K562 (cell line): ENCODE data around the gene PPFIBP2. TPM values are rescaled to one million over a fixed set of nuclear protein-coding genes. Genes with fewer than 3 reads are reported as not detected.

Source experiments
- CREB5 ChIP-seq: fragments of 250-450 bp; sonication (Bioruptor Pico); IDR thresholded peaks from 2 replicates; pipeline ENCODE4 v1.5.0; 2020; ENCODE audit warnings: mild to moderate bottlenecking
- ELF4 ChIP-seq: fragments of 450-650 bp; formaldehyde crosslinking; IDR thresholded peaks from 2 replicates; pipeline ENCODE4 v1.4.0; 2022; ENCODE audit warnings: missing genetic modification characterization
- ESRRA ChIP-seq: fragments of 450-650 bp; IDR thresholded peaks from 2 replicates; pipeline ENCODE4 v1.6.1; 2014; ENCODE audit warnings: low read depth, mild to moderate bottlenecking, moderate library complexity, borderline replicate concordance
- FOXK2 ChIP-seq, 2 experiments: fragments of 450-650 bp; IDR thresholded peaks in 1 of 2; conservative IDR thresholded peaks in 1 of 2; 2 replicates each; pipeline ENCODE4 v1.6.1; 2016; ENCODE audit warnings: low read depth in 2 of 2, mild to moderate bottlenecking in 1 of 2
- HBP1 ChIP-seq: fragments of 450-650 bp; formaldehyde crosslinking; IDR thresholded peaks from 2 replicates; pipeline ENCODE4 v1.4.0; 2022; ENCODE audit warnings: missing genetic modification characterization
- MAX ChIP-seq: sonication (generic); formaldehyde crosslinking; IDR thresholded peaks from 2 replicates; pipeline ENCODE4 v1.9.0; 2022; ENCODE audit warnings: mild to moderate bottlenecking, missing genetic modification reagents
- NFRKB ChIP-seq: fragments of 450-650 bp; IDR thresholded peaks from 2 replicates; pipeline ENCODE4 v1.6.1; 2016; ENCODE audit warnings: low read depth
- OTX1 ChIP-seq: fragments of 450-650 bp; formaldehyde crosslinking; IDR thresholded peaks from 2 replicates; pipeline ENCODE4 v1.4.0; 2022; ENCODE audit warnings: mild to moderate bottlenecking
- TEAD1 ChIP-seq, 2 experiments: fragments of 450-650 bp in 1 of 2; sonication (generic) in 1 of 2; formaldehyde crosslinking; IDR thresholded peaks; 2 replicates each; pipeline versions ENCODE4 v1.4.0 to v1.8.0; 2020 to 2022; ENCODE audit warnings: mild to moderate bottlenecking in 2 of 2, missing genetic modification reagents in 1 of 2
- THAP12 ChIP-seq: fragments of 250-450 bp; sonication (Bioruptor Pico); IDR thresholded peaks from 2 replicates; pipeline ENCODE4 v1.9.0; 2021; ENCODE audit warnings: mild to moderate bottlenecking, inconsistent platforms
- ZBTB49 ChIP-seq: sonication (generic); formaldehyde crosslinking; IDR thresholded peaks from 2 replicates; pipeline ENCODE4 v1.8.0; 2022; ENCODE audit warnings: missing genetic modification reagents, mild to moderate bottlenecking, borderline replicate concordance
- ZNF511 ChIP-seq: sonication (generic); formaldehyde crosslinking; IDR thresholded peaks from 2 replicates; pipeline ENCODE4 v1.8.0; 2022; ENCODE audit warnings: mild to moderate bottlenecking, missing genetic modification reagents
- ZNF589 ChIP-seq: fragments of 200-800 bp; sonication (Bioruptor generic); IDR thresholded peaks from 2 replicates; pipeline ENCODE4 v1.6.1; 2016; ENCODE audit warnings: low read depth, missing genetic modification characterization, missing compliant biosample characterization
- ZNF639 ChIP-seq, 2 experiments: fragments of 200-800 bp in 1 of 2; sonication (Bioruptor generic) in 1 of 2; sonication (generic) in 1 of 2; formaldehyde crosslinking in 1 of 2; IDR thresholded peaks in 1 of 2; conservative IDR thresholded peaks in 1 of 2; 2 replicates each; pipeline versions ENCODE4 v1.5.0 to v1.6.1; 2016 to 2020; ENCODE audit warnings: missing compliant biosample characterization in 1 of 2, missing genetic modification characterization in 1 of 2, missing genetic modification reagents in 1 of 2
- ZNF707 ChIP-seq: fragments of 250-450 bp; sonication (Bioruptor Pico); conservative IDR thresholded peaks from 2 replicates; pipeline ENCODE4 v1.8.0; 2022; ENCODE audit warnings: inconsistent platforms, mild to moderate bottlenecking, moderate library complexity
- polyA plus RNA-seq, 8 experiments: library from polyadenylated mRNA; depleted of rRNA in 4 of 8; stranded (reverse) in 5 of 8; unstranded in 3 of 8; fragments of >200 nt; fragmentation: Nextera tagmentation in 2 of 8; fragmentation: Illumina TruSeq in 1 of 8; extraction: Ambion mirVana in 2 of 8; extraction: Trizol in 1 of 8; gene quantifications; 2 replicates each; pipeline versions ENCODE4 v1.2.1 to v1.2.3, GENCODE V29; 2011 to 2014; ENCODE audit warnings: inconsistent platforms in 1 of 8, missing spikeins in 1 of 8
- total RNA-seq, 7 experiments: library from RNA; depleted of rRNA in 6 of 7; stranded (reverse); fragments of >200 nt in 6 of 7; fragmentation: Illumina TruSeq in 2 of 7; extraction: Trizol in 2 of 7; gene quantifications; 2 replicates each; pipeline versions ENCODE4 v1.2.1 to v1.2.3, GENCODE V29; 2011 to 2021; ENCODE audit warnings: low replicate concordance in 1 of 7

PPFIBP2 gene
- total and polyA plus RNA-seq, 9 of the 15 experiments (the other 6 are each of a cell fraction or from before 2014, with no cell fraction given) = 0.18 to 3.4 (median 1.2) TPM

GRCh38 chr11:7518811-7519562 lies 5.2 kb downstream of the PPFIBP2 start (continued):
- TF ChIP-seq HBP1 = peak; percentile 59; the same call in 1 of the 2 replicates
- no peak for TF ChIP-seq ZNF511 (CRISPR knock-in tag)
- TF ChIP-seq ESRRA = no peak
- peak in 1 of 2 experiments; percentile 60; a peak in 1 of 4 replicates for TF ChIP-seq ZNF639 (CRISPR knock-in tag; conservative IDR thresholded peaks at IDR 0.05 in 1 of 2, IDR thresholded peaks at IDR 0.05 in 1 of 2)
- TF ChIP-seq FOXK2 (conservative IDR thresholded peaks at IDR 0.05 in 1 of 2, IDR thresholded peaks at IDR 0.05 in 1 of 2; ENCODE audit: low read depth in 2 of 2) = no peak
- no peak for TF ChIP-seq THAP12
- 0 out of 2 replicates have a peak, but pooled peaks have one; percentile 62 for TF ChIP-seq ZNF589
- no peak for TF ChIP-seq MAX
- TF ChIP-seq OTX1 (CRISPR knock-in tag) = peak; percentile 66; the same call in 1 of the 2 replicates
- TF ChIP-seq ZNF707 (CRISPR knock-in tag) = no peak
- 0 out of 2 replicates have a peak, but pooled peaks have one; percentile 28 for TF ChIP-seq ELF4 (CRISPR knock-in tag)
- TF ChIP-seq NFRKB = peak; percentile 36; the same call in 1 of the 2 replicates
- no peak for TF ChIP-seq TEAD1 (CRISPR knock-in tag; IDR thresholded peaks at IDR 0.05)
- no peak for TF ChIP-seq CREB5 (CRISPR knock-in tag)
- no peak for TF ChIP-seq ZBTB49 (CRISPR knock-in tag)
